NCI-H526 (cell line): ENCODE data around the gene TRPV5.

Experiments
- DNase-seq, 2 experiments: peaks; one replicate each; lab custom pipeline; 2025; lab: John Stamatoyannopoulos, UW

The TRPV5 gene

GRCh38 chr7:142886866-142887265 lies 46.7 kb downstream of the TRPV5 start:
- no peak for DNase-seq

DNA sequence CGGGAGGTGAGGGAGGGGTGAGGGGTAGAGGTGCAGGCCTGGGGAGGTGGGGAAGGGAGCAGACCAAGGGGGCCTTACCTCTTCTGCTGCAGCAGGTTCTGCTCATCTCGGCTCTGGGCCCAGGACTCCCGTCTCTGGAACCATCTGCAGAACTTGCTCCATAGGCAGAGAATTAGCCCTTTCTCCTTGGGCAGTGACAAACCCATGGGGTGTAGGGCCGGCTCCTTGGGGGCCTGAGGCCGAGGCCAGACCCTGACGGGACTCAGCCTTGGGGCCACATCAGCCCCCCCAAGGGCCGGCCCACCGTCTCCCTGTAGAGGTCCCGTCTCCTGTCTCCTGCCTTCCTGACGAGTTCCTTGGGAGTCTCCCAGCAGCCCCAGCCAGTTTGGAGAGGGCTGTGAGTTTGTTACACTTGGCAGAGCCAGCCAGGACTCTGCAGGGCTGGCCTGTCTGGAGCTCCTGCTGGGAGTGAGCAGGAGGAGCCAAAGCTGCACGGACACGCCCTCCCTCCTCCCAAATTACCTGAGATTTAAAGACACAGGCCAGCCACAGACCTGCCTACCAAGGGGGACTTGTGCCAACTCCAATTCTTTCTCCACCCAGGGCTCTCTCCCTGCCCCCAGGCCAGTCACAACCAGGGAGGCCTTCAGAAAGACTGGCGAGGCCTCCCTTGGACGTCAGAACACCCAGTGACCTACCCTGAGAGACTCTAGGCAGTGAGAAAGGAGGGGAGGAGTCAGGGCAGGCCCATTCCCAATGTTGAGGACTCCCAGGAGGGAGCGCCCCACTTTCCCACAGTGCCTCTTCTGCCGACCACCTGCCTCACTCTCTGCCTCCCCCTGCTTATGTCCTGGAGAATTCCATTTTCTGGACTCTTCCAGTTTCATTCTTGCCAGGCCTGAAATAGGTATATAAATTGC lies 48.0 kb downstream of the TRPV5 start, which contains the start of gene TRPV6:
TSS of gene TRPV6 (minus strand) at position 435 of the 920 bp plus-strand sequence.
- peak in 1 of 2 experiments; percentile 15 for DNase-seq

DNA sequence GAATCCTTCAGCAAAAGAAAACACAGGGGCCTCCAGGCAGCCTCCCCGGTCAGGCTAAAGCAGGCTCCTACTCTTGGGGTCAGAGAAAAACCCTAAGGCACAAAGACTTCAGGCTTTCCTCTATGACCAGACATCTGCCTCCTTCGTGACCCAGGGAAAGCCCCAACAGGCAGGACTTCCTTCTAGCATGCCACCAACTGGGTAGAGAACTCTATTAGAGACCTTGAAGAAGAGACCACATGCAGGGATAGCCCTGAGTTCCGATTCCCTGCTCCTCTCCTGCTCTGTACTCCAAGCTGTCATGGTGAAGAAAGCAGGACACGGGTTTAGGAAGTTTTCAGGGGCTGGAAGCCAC lies 49.3 kb downstream of the TRPV5 start:
- DNase-seq: no peak

GRCh38 chr7:142883571-142884285 lies 49.8 kb downstream of the TRPV5 start:
- DNase-seq: no peak

GRCh38 chr7:142883145-142883544 lies 50.4 kb downstream of the TRPV5 start:
- DNase-seq: no peak

GRCh38 chr7:142882338-142882678 lies 51.2 kb downstream of the TRPV5 start:
- no peak for DNase-seq

DNA sequence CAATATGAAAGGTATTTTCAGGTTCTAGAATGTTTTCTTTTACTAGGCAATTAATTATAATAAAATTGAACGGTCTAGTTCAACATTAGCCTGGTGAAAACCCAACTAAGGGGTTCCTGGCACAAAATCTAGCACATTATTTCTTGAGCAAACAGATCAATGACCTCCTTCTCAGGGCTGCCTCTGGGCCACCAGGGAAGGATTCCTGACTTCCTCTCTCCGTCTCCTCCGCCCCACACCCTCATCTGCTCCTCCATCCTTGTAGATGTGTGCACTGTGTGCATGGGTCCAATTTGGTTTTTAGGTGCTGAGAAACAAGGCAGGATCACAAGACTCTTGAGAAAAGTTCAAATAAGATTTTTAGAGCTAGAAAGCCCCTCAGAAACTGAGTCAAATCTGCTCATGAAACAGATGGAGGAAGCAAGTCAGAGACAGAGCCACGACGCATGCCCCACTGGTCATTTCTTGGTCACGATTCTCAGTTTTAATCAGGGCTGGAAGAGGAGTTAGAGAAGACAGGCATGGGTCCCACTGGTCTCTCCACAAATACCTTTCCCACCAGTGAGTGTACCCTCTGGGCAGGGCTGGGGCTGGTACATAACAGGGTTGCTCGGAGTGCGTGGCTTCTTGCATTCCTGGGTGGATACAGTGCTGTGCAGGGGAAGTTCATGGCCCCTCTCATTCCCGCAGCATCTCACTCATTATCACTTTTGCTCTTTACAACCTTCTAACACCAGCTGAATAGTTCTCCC lies 51.8 kb downstream of the TRPV5 start:
- no peak for DNase-seq

- DNase-seq: peak in 1 of 2 experiments; percentile 48
These were observed 52.6 kb downstream of the TRPV5 start for GRCh38 chr7:142880876-142881505.

GRCh38 chr7:142879060-142879459 lies 54.5 kb downstream of the TRPV5 start:
- DNase-seq: no peak

GRCh38 chr7:142878315-142878714 lies 55.2 kb downstream of the TRPV5 start:
- DNase-seq: no peak

GRCh38 chr7:142876991-142877910 lies 56.3 kb downstream of the TRPV5 start:
- no peak for DNase-seq

GRCh38 chr7:142876236-142876960 lies 57.1 kb downstream of the TRPV5 start:
- DNase-seq: no peak

DNA sequence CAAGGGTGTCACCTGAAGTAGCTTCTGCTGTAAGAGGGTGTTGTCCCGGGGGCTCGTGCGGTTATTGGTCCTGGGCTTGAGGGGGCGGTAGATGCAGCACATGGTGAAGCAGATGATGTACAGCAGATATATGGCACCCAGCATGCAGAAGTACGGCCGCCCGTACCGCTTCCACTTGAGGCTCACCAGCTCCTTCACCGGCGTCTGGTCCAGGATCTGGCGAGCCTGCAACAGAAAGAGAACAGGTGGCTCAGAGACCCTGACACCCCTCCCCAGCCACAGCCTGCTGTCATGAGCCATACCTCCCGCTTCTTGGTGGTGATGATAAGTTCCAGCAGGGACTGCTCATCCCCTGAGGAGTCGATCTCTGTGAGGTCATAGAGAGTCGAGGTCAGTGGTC lies 58.1 kb downstream of the TRPV5 start:
- no peak for DNase-seq

DNA sequence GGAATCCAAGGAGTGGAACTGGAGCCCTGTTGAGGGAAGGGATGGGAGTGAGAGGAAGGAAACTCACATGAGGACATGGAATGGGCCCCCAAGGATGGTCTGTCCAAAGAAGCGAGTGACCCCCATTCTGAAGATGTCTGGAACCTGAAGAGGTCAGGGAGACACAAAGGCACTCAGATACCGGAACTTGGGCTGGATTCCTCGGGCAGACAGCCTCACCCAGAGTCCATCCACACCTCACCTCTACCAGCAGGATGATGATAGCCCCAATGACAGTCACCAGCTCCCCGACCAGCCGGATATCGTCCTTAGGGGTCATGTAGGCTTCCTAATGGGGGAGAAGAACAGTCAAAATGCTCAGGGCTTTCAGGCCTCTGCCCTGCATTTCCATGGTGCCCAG lies 58.7 kb downstream of the TRPV5 start:
- DNase-seq: no peak

GRCh38 chr7:142874409-142874808 lies 59.1 kb downstream of the TRPV5 start:
- no peak for DNase-seq

DNA sequence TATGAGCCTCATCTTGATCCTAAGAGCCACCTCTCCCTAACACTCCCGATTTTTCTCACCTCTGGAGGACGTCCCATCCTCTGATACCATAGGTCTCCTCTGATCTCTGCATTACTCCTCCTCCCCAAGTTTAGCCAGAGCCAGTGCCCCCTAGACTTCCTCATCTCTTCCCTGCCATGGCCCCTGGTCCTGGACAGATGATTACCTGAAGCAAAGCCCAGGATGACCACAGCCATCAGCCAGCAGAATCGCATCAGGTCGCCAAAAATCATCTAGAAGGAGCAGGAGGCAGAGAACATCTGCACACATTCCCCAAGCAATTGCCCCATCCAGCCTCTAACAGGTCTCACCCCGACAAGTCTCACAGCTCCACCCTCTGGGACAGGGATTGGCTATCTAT lies 59.7 kb downstream of the TRPV5 start:
- DNase-seq: no peak

GRCh38 chr7:142873281-142873784 lies 60.2 kb downstream of the TRPV5 start:
- peak in 1 of 2 experiments; percentile 36 for DNase-seq

DNA sequence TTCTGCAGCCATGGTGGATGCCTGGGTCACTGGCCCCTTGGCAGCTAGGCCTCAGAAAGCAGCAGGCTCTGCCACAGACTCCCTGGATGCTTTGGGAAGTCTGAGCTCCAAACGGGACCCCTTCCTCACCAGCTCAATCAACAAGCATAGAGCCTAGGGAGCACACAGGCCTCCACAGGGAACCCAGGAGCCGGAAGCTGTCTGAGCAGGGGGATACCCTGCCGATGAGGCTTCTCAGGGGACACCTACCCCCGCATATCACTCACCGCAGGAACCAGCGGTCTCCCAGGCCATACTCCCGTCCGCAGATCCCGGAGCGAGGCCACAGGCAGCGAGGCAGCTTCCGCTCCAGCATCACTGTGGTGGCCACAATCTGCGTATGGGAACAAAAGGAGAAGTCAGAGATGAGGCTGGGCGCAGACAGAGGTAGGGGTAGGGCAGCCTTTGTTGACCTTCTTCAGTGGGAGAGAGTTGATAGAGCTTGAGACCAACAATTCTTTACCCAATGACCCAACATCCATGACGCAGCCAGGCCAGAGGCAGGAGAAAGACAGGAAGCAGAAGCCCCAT lies 61.4 kb downstream of the TRPV5 start:
- DNase-seq: no peak

GRCh38 chr7:142871260-142872105 lies 62.1 kb downstream of the TRPV5 start:
- no peak for DNase-seq
